ENCODE data around the gene RABGEF1. TPM values are rescaled to one million over a fixed set of nuclear protein-coding genes. Genes with fewer than 3 reads are reported as not detected.

Gene RABGEF1
- total and polyA plus RNA-seq, 9 of the 15 experiments (the other 6 are each of a cell fraction or from before 2014, with no cell fraction given), result 7.0 to 29.3 (median 20.5) TPM

GRCh38 chr7:66739477-66739876, 1.1 kb upstream of the RABGEF1 start (continued):
- no peak for TF ChIP-seq SNIP1 (IDR thresholded peaks at IDR 0.05; ENCODE audit: low read depth)
- peak; percentile 64; the same call in 1 of the 2 replicates for TF ChIP-seq IRF9 (tag; IDR thresholded peaks at IDR 0.05)
- no peak for TF ChIP-seq TRIM28 (IDR thresholded peaks at IDR 0.05)
- peak; percentile 75; the same call in 1 of the 2 replicates for TF ChIP-seq ZNF384 (IDR thresholded peaks at IDR 0.05; ENCODE audit: low read depth, low read length)
- peak; percentile 27; the same call in 1 of the 2 replicates for TF ChIP-seq ATF3 (IDR thresholded peaks at IDR 0.05)
- TF ChIP-seq ATF3 (CRISPR knock-in tag; conservative IDR thresholded peaks at IDR 0.05), result no peak
- no peak for TF ChIP-seq TEAD1 (CRISPR knock-in tag; IDR thresholded peaks at IDR 0.05)
- TF ChIP-seq NCOA2 (IDR thresholded peaks at IDR 0.05; ENCODE audit: partially characterized antibody in 2 of 2), result no peak
- TF ChIP-seq BRF2 (IDR thresholded peaks at IDR 0.05; ENCODE audit: borderline replicate concordance, insufficient read depth, insufficient read length), result no peak
- no peak for TF ChIP-seq NFATC3 (IDR thresholded peaks at IDR 0.05)
